ENCODE data around the gene MUS81. TPM values are rescaled to one million over a fixed set of nuclear protein-coding genes. Genes with fewer than 3 reads are reported as not detected.
A peak's percentile ranks its signal among the peaks of the same experiment; 100 is the strongest.

The MUS81 gene
- total RNA-seq, 1 experiment from 2014 or later, result 74.6 TPM

DNA sequence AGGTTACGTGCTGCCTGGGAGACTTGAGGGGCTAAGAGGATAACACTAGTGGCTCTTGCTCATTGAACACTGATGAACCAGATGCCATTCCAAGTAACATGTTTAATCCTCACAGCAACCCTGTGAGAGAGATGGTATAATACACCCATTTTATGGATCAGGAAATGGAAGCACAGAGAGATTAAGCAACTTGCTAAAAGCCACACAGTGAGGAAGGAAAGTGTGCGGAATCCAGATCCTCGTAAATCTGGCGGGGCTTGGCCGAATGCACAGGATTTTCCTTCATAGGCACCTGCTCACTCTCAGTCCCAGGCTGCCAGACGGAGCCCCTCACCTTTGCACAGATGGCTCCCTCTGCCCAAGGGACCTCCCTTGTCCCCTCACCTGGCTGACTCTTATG is 47.6 kb downstream of the MUS81 start:
- ChIA-PET POLR2A (interaction anchor here (0.7 kb wide), 1 partner anchor 79 kb away, joined by 5 read pairs; no protein-coding TSS in a partner anchor), CTCF (interaction anchor here (2.4 kb wide), 1 partner anchor 19 kb away, joined by 6 read pairs; the partner anchor contains the start of gene FIBP)
- Mint-ChIP-seq H3K9me3 (ENCODE audit: unreplicated experiment) (no peaks in the 10 kb centered on the region), H3K27ac (ENCODE audit: unreplicated experiment) (no peak overlapping the region), H3K4me1 (ENCODE audit: low read depth, unreplicated experiment) (peaks cover 21% of the 10 kb centered on the region), H3K4me3 (ENCODE audit: unreplicated experiment) (no peak overlapping the region), H3K36me3 (ENCODE audit: insufficient read depth, unreplicated experiment) (no peaks in the 10 kb centered on the region), H3K27me3 (ENCODE audit: insufficient read depth, unreplicated experiment) (no peaks in the 10 kb centered on the region)
- Histone ChIP-seq H3K36me3 (ENCODE audit: control insufficient read depth, insufficient read depth, low read length) (no peaks in the 10 kb centered on the region), H3K4me3 (ENCODE audit: low read depth, low read length) (no peak overlapping the region), H3K27me3 (replicated peaks; ENCODE audit: control insufficient read depth, insufficient read depth, low read length) (no peaks in the 10 kb centered on the region), H3K4me1 (peaks cover 17% of the 10 kb centered on the region), H3K9me3 (no peaks in the 10 kb centered on the region)
- DNase-seq, result no peak
- intact Hi-C loops (cut with micrococcal nuclease; ENCODE audit: unreplicated experiment), result no loop called here
- no TSS peak for BruUV-seq (replicated peaks)
- TF ChIP-seq CTCF (IDR thresholded peaks at IDR 0.05; ENCODE audit: insufficient read depth in 1 of 2, low read depth in 1 of 2, low read length in 1 of 2, severe bottlenecking in 1 of 2, unreplicated experiment in 1 of 2), result no peak

DNA sequence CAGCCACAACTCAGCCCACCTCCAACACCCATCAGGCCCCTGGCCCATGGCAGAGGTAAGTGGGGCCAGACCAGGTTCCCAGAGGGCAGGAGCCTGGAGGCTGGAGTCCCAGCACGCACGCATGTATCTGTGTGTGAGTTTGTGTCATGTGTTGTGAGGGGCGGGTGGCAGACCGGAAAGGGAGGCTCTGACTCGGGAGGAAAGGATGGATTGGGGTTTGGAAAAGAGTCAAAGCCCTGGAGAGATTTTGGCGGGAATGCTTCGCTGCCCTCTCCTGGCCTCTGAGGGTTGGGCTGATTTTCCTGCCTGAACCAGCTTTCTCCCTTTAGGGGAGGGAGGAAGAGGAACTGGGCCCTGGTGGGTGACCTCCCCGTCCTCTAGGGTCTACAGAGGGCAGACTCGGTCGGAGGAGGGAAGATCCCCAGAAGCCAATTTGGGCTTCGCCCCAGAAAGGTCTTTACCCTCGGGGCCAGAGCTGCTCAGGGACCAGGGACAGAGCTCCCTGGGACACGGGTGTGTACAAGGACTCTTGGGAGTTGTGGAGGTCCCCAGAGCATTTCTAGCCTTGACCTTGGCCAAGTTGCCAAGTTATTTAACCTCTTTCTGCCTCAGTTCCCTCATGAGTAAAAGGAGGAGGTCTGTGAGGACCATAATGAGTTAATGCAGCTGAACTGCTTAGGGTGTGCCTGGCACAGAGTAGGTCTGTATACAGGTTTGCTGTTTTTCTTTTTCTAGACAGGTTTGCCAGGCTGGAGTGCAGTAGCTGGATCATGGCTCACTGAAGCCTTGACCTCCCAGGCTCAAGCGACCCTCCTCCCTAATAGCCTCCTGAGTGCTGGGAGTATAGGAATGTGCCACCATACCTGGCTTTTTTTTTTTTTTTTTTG is 51.7 kb downstream of the MUS81 start:
- H3K4me1 ChIP-seq, result peaks cover 8% of the 10 kb centered on the region
- Mint-ChIP-seq H3K36me3 (ENCODE audit: insufficient read depth, unreplicated experiment) (no peaks in the 10 kb centered on the region), H3K4me3 (ENCODE audit: unreplicated experiment) (peak overlapping the region; percentile 28), H3K27me3 (ENCODE audit: insufficient read depth, unreplicated experiment) (no peaks in the 10 kb centered on the region), H3K4me1 (ENCODE audit: low read depth, unreplicated experiment) (peaks cover 6% of the 10 kb centered on the region), H3K9me3 (ENCODE audit: unreplicated experiment) (no peaks in the 10 kb centered on the region), H3K27ac (ENCODE audit: unreplicated experiment) (no peak overlapping the region)
- no peaks in the 10 kb centered on the region for H3K9me3 ChIP-seq
- H3K27me3 ChIP-seq (replicated peaks; ENCODE audit: control insufficient read depth, insufficient read depth, low read length), result no peaks in the 10 kb centered on the region
- CTCF ChIA-PET, result interaction anchor here (0.6 to 2.6 kb wide), 7 partner anchors 13 to 77 kb away, joined by 3 to 45 read pairs (median 4); partner anchors contain the start of genes CCDC85B and FIBP
- H3K36me3 ChIP-seq (ENCODE audit: control insufficient read depth, insufficient read depth, low read length), result no peaks in the 10 kb centered on the region
- POLR2A ChIA-PET, result interaction anchor here (0.6 to 1.2 kb wide), 4 partner anchors 11 to 52 kb away, joined by 4 to 11 read pairs (median 6); partner anchors contain the start of genes FIBP and FOSL1
- no TSS peak for BruUV-seq (replicated peaks)
- DNase-seq, result peak; percentile 65 to 73
- H3K4me3 ChIP-seq (ENCODE audit: low read depth, low read length), result no peak overlapping the region
- intact Hi-C loops (cut with micrococcal nuclease; ENCODE audit: unreplicated experiment), result loop anchor here (1.0 to 5.0 kb wide), 3 partner anchors 12 to 75 kb away; partner anchors contain the start of gene FOSL1
- TF ChIP-seq CTCF (IDR thresholded peaks at IDR 0.05; ENCODE audit: insufficient read depth in 1 of 2, low read depth in 1 of 2, low read length in 1 of 2, severe bottlenecking in 1 of 2, unreplicated experiment in 1 of 2), result peak; percentile 46 to 77

DNA sequence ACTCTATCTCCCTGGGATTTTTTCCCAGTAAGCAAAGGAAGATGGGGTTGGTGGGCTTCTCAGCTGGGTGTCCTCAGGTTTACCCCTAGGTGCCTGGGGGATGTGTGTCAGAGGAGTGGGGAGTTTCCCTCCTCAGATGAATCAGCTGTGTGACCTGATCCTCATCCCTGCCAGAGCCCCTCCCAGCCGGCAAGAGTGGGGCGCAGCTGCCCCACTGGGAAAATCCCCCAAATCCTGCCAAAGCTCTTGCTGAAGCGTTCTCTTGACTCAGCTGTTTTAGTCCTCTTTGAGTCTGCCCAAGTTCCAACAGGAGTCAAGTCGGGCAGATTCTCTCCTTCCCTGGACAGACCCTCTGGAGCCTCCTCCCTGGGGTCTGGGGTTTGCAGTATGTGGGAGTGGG is 52.6 kb downstream of the MUS81 start:
- CTCF ChIA-PET, result interaction anchor here (1.3 to 2.6 kb wide), 3 partner anchors 22 to 76 kb away, joined by 4 to 45 read pairs (median 27); partner anchors contain the start of genes CCDC85B and FIBP
- no peak for TF ChIP-seq CTCF (IDR thresholded peaks at IDR 0.05; ENCODE audit: insufficient read depth in 1 of 2, low read depth in 1 of 2, low read length in 1 of 2, severe bottlenecking in 1 of 2, unreplicated experiment in 1 of 2)
- H3K27ac Mint-ChIP-seq (ENCODE audit: unreplicated experiment), result no peak overlapping the region
- H3K27me3 Mint-ChIP-seq (ENCODE audit: insufficient read depth, unreplicated experiment), result no peaks in the 10 kb centered on the region
- BruUV-seq (replicated peaks), result no TSS peak
- Histone ChIP-seq H3K9me3 (no peaks in the 10 kb centered on the region), H3K27me3 (replicated peaks; ENCODE audit: control insufficient read depth, insufficient read depth, low read length) (no peaks in the 10 kb centered on the region), H3K36me3 (ENCODE audit: control insufficient read depth, insufficient read depth, low read length) (no peaks in the 10 kb centered on the region; the same call in 1 of the 2 replicates), H3K4me3 (ENCODE audit: low read depth, low read length) (no peak overlapping the region), H3K4me1 (peaks cover 13% of the 10 kb centered on the region)
- POLR2A ChIA-PET, result no interaction called here
- intact Hi-C loops (cut with micrococcal nuclease; ENCODE audit: unreplicated experiment), result loop anchor here (5.0 kb wide), 1 partner anchor 74 kb away; no protein-coding TSS in a partner anchor
- H3K36me3 Mint-ChIP-seq (ENCODE audit: insufficient read depth, unreplicated experiment), result no peaks in the 10 kb centered on the region
- peaks cover 6% of the 10 kb centered on the region for H3K4me1 Mint-ChIP-seq (ENCODE audit: low read depth, unreplicated experiment)
- no peak overlapping the region for H3K4me3 Mint-ChIP-seq (ENCODE audit: unreplicated experiment)
- no peaks in the 10 kb centered on the region for H3K9me3 Mint-ChIP-seq (ENCODE audit: unreplicated experiment)
- no peak for DNase-seq
